ENCODE data around the gene LRRC1. TPM values are rescaled to one million over a fixed set of nuclear protein-coding genes. Genes with fewer than 3 reads are reported as not detected.

The LRRC1 gene
- total RNA-seq, 1 experiment from 2014 or later: 18.1 TPM

GRCh38 chr6:53847796-53848314, 53.0 kb downstream of the LRRC1 start:
- Histone ChIP-seq H3F3A (ENCODE audit: low read length, unreplicated experiment) (no peaks in the 10 kb centered on the region), H3K79me2 (ENCODE audit: low read length) (0 out of 2 replicates have a peak, but pooled peaks cover 5% of the 10 kb centered on the region), H3K27ac (ENCODE audit: low read length) (no peak overlapping the region), H3K4me1 (ENCODE audit: insufficient read depth, low read length) (no peaks in the 10 kb centered on the region), H3K36me3 (ENCODE audit: low read depth, low read length) (no peaks in the 10 kb centered on the region), H3K9ac (ENCODE audit: low read length) (no peak overlapping the region), H2AFZ (ENCODE audit: low read length) (no peak overlapping the region), H3K4me2 (ENCODE audit: low read length) (no peak overlapping the region), H3K27me3 (ENCODE audit: low read length) (no peaks in the 10 kb centered on the region), H3K9me3 (ENCODE audit: low read length) (no peaks in the 10 kb centered on the region), H3K9me2 (replicated peaks; ENCODE audit: low read length) (no peaks in the 10 kb centered on the region), H3K4me3 (ENCODE audit: low read length) (no peak overlapping the region), H4K20me1 (ENCODE audit: low read length) (no peaks in the 10 kb centered on the region)
- CTCF ChIA-PET: no interaction called here
- ATAC-seq (no peak), DNase-seq (no peak)
- intact Hi-C loops (cut with micrococcal nuclease): no loop called here
- POLR2A ChIA-PET (ENCODE audit: unreplicated experiment): no interaction called here
- TF ChIP-seq CTCF (conservative IDR thresholded peaks at IDR 0.05; ENCODE audit: low read depth, low read length): no peak
- TF ChIP-seq EZH2phosphoT487 (IDR thresholded peaks at IDR 0.05; ENCODE audit: borderline replicate concordance, low read length): no peak
- no peak for TF ChIP-seq EZH2 (IDR thresholded peaks at IDR 0.05; ENCODE audit: low read length, unreplicated experiment)
- no TSS peak for BruUV-seq (replicated peaks)

DNA sequence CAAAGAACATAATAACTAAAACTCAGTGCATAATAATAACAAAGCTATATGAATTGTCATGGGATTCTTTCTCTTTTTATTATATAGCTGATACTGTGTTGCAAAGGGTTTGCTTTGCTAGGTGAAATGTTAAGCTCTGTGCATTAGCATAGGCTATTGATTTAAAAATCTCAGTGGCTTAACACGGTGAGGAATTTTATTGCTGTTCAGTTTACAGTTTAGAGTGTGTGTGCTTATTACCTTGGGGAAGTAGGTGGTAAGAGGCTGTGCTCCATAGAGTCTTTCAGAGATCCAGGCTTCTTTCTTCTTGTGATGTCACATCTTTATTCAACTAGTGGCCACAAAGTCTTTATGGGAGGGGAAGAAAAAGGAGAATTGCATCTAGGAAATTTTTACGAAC, 55.7 kb downstream of the LRRC1 start:
- POLR2A ChIA-PET (ENCODE audit: unreplicated experiment): no interaction called here
- Histone ChIP-seq H3K9me2 (replicated peaks; ENCODE audit: low read length) (no peaks in the 10 kb centered on the region), H3K36me3 (ENCODE audit: low read depth, low read length) (no peaks in the 10 kb centered on the region), H3K27me3 (ENCODE audit: low read length) (no peaks in the 10 kb centered on the region), H3K4me1 (ENCODE audit: insufficient read depth, low read length) (no peaks in the 10 kb centered on the region), H3K79me2 (ENCODE audit: low read length) (peaks cover 11% of the 10 kb centered on the region; the same call in 1 of the 2 replicates), H3K4me3 (ENCODE audit: low read length) (no peak overlapping the region), H3K9ac (ENCODE audit: low read length) (no peak overlapping the region), H3F3A (ENCODE audit: low read length, unreplicated experiment) (no peaks in the 10 kb centered on the region), H2AFZ (ENCODE audit: low read length) (no peak overlapping the region), H4K20me1 (ENCODE audit: low read length) (no peaks in the 10 kb centered on the region), H3K27ac (ENCODE audit: low read length) (no peak overlapping the region), H3K9me3 (ENCODE audit: low read length) (no peaks in the 10 kb centered on the region), H3K4me2 (ENCODE audit: low read length) (no peak overlapping the region)
- no TSS peak for BruUV-seq (replicated peaks)
- DNase-seq: no peak
- CTCF ChIA-PET: no interaction called here
- intact Hi-C loops (cut with micrococcal nuclease): no loop called here
- ATAC-seq: no peak
- no peak for TF ChIP-seq EZH2 (IDR thresholded peaks at IDR 0.05; ENCODE audit: low read length, unreplicated experiment)
- TF ChIP-seq CTCF (conservative IDR thresholded peaks at IDR 0.05; ENCODE audit: low read depth, low read length): no peak
- TF ChIP-seq EZH2phosphoT487 (IDR thresholded peaks at IDR 0.05; ENCODE audit: borderline replicate concordance, low read length): no peak

DNA sequence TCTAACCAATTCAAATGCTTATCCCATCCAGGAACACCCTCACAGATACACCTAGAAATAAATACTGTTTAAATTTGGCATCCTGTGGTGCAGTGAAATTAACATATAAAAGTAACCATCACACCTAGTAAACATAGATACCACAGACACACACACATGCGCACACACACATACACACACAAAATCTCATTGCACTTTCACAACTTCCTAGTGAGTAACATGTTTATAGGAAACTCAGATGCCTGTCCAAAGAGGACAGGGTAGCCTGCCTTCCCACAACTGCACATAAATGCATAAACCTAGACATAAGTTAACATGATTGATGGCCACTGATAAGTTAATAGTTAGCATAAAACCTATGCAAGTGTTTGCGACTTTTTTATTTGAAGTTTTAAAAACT, 56.8 kb downstream of the LRRC1 start:
- Histone ChIP-seq H3K27ac (ENCODE audit: low read length) (no peak overlapping the region), H3K4me3 (ENCODE audit: low read length) (no peak overlapping the region), H3F3A (ENCODE audit: low read length, unreplicated experiment) (no peaks in the 10 kb centered on the region), H3K4me2 (ENCODE audit: low read length) (no peak overlapping the region), H3K4me1 (ENCODE audit: insufficient read depth, low read length) (no peaks in the 10 kb centered on the region), H3K9me2 (replicated peaks; ENCODE audit: low read length) (no peaks in the 10 kb centered on the region), H3K9me3 (ENCODE audit: low read length) (no peaks in the 10 kb centered on the region), H3K36me3 (ENCODE audit: low read depth, low read length) (no peaks in the 10 kb centered on the region), H4K20me1 (ENCODE audit: low read length) (no peaks in the 10 kb centered on the region), H2AFZ (ENCODE audit: low read length) (no peak overlapping the region), H3K9ac (ENCODE audit: low read length) (no peak overlapping the region), H3K79me2 (ENCODE audit: low read length) (peaks cover 11% of the 10 kb centered on the region; the same call in 1 of the 2 replicates), H3K27me3 (ENCODE audit: low read length) (no peaks in the 10 kb centered on the region)
- POLR2A ChIA-PET (ENCODE audit: unreplicated experiment): no interaction called here
- no TSS peak for BruUV-seq (replicated peaks)
- intact Hi-C loops (cut with micrococcal nuclease): no loop called here
- no peak for DNase-seq
- no peak for TF ChIP-seq CTCF (conservative IDR thresholded peaks at IDR 0.05; ENCODE audit: low read depth, low read length)
- no peak for TF ChIP-seq EZH2phosphoT487 (IDR thresholded peaks at IDR 0.05; ENCODE audit: borderline replicate concordance, low read length)
- TF ChIP-seq EZH2 (IDR thresholded peaks at IDR 0.05; ENCODE audit: low read length, unreplicated experiment): no peak
- no peak for ATAC-seq
- CTCF ChIA-PET: no interaction called here

Measured in PC-3 (cell line).